B cell (primary cell): ENCODE data around the gene ANKRD11. TPM values are rescaled to one million over a fixed set of nuclear protein-coding genes. Genes with fewer than 3 reads are reported as not detected.

Source experiments
- ATAC-seq: fragments of 200-7000 bp; cut with Tn5 transposase; one replicate; pipeline ENCODE4 v1.10.0; 2021; ENCODE audit warnings: low read depth, mild to moderate bottlenecking, moderate number of reproducible peaks, moderate library complexity
- CTCF ChIA-PET: fragments of 350-600 bp; sonication (Branson Sonifier 250); formaldehyde crosslinking; loops from one replicate; lab custom pipeline; 2021; ENCODE audit warnings: antibody characterized with exemption, inconsistent platforms; lab: Charles Lee
- POLR2A ChIA-PET: fragments of 350-600 bp; sonication (Branson Sonifier 250); formaldehyde crosslinking; loops from one replicate; lab custom pipeline; 2021; ENCODE audit warnings: antibody characterized with exemption; lab: Charles Lee
- DNase-seq: peaks from one replicate; pipeline ENCODE4 v3.0.0; 2013
- H2AFZ ChIP-seq: 2 replicates; pipeline ENCODE4 v1.6.1; 2012; ENCODE audit warnings: mild to moderate bottlenecking, low read depth, low read length; ENCODE audit not compliant: insufficient read depth, poor library complexity, severe bottlenecking
- H3K27ac ChIP-seq, 2 donors: 1 replicate in 1 of 2; 2 replicates in 1 of 2; pipeline ENCODE4 v1.5.1; 2012 to 2013; ENCODE audit warnings: low read length in 2 of 2, mild to moderate bottlenecking in 2 of 2, moderate library complexity in 1 of 2
- H3K27me3 ChIP-seq, 4 experiments: fragments of 200-600 bp in 1 of 4; sonication (generic) in 1 of 4; replicated peaks in 1 of 4; 1 replicate in 2 of 4; 2 replicates in 2 of 4; pipeline versions ENCODE4 v1.6.1 to v1.7.0; 2013 to 2016; ENCODE audit warnings: low read length in 3 of 4, mild to moderate bottlenecking in 2 of 4, mixed read lengths in 1 of 4, moderate library complexity in 1 of 4; ENCODE audit not compliant: insufficient read depth in 4 of 4, control insufficient read depth in 3 of 4; ENCODE audit errors: control extremely low read depth in 1 of 4
- H3K36me3 ChIP-seq, 2 experiments: replicated peaks in 1 of 2; 1 replicate in 1 of 2; 2 replicates in 1 of 2; pipeline versions ENCODE4 v1.6.1 to v1.7.1; 2013; ENCODE audit warnings: low read length in 1 of 2; ENCODE audit not compliant: insufficient read depth in 2 of 2, control insufficient read depth in 1 of 2; ENCODE audit errors: control extremely low read depth in 1 of 2, extremely low read depth in 1 of 2
- H3K4me1 ChIP-seq, 2 donors: fragments of 200-600 bp in 1 of 2; sonication (generic) in 1 of 2; 1 replicate in 1 of 2; 2 replicates in 1 of 2; pipeline versions ENCODE4 v1.5.1 to v1.6.1; 2013 to 2017; ENCODE audit warnings: low read length in 2 of 2; ENCODE audit not compliant: control insufficient read depth in 2 of 2, insufficient read depth in 2 of 2
- H3K4me2 ChIP-seq: replicated peaks from 2 replicates; pipeline ENCODE3; 2012; ENCODE audit warnings: mild to moderate bottlenecking, low read depth, low read length; ENCODE audit not compliant: poor library complexity, severe bottlenecking
- H3K4me3 ChIP-seq, 5 experiments: fragments of 200-600 bp in 1 of 5; sonication (generic) in 1 of 5; 1 replicate in 3 of 5; 2 replicates in 2 of 5; pipeline versions ENCODE4 v1.5.1 to v1.7.0; 2011 to 2016; ENCODE audit warnings: low read length in 4 of 5, mild to moderate bottlenecking in 4 of 5, low read depth in 2 of 5, control low read depth in 1 of 5, moderate library complexity in 1 of 5; ENCODE audit not compliant: insufficient read depth in 1 of 5; ENCODE audit errors: control extremely low read depth in 1 of 5, extremely low read depth in 1 of 5
- H3K79me2 ChIP-seq: fragments of 200-600 bp; sonication (generic); one replicate; pipeline ENCODE4 v1.6.0; 2016; ENCODE audit warnings: low read length; ENCODE audit not compliant: control insufficient read depth, insufficient read depth
- H3K9ac ChIP-seq: fragments of 200-600 bp; sonication (generic); 2 replicates; pipeline ENCODE4 v1.6.1; 2017; ENCODE audit warnings: mild to moderate bottlenecking, low read length, moderate library complexity
- H3K9me3 ChIP-seq, 3 donors: one replicate each; pipeline versions ENCODE4 v1.6.1 to v1.7.1; 2013; ENCODE audit warnings: low read length in 2 of 3; ENCODE audit not compliant: control insufficient read depth in 2 of 3, insufficient read depth in 1 of 3; ENCODE audit errors: control extremely low read depth in 1 of 3
- H4K20me1 ChIP-seq: 2 replicates; pipeline ENCODE4 v1.6.0; 2012; ENCODE audit warnings: mild to moderate bottlenecking, low read length; ENCODE audit not compliant: insufficient read depth, control insufficient read depth, poor library complexity, severe bottlenecking
- H3K27ac Mint-ChIP-seq: one replicate; pipeline ENCODE4 v1.8.0; 2021; ENCODE audit warnings: mixed read lengths
- H3K27me3 Mint-ChIP-seq: one replicate; pipeline ENCODE4 v1.8.0; 2021; ENCODE audit warnings: mixed read lengths
- H3K4me1 Mint-ChIP-seq: one replicate; pipeline ENCODE4 v1.8.0; 2021; ENCODE audit warnings: mixed read lengths
- H3K4me3 Mint-ChIP-seq: one replicate; pipeline ENCODE4 v1.8.0; 2021; ENCODE audit warnings: mixed read lengths
- H3K9me3 Mint-ChIP-seq: one replicate; pipeline ENCODE4 v1.8.0; 2022; ENCODE audit warnings: mixed read lengths; ENCODE audit not compliant: insufficient read depth
- EZH2 ChIP-seq: IDR thresholded peaks from 2 replicates; pipeline ENCODE4 v1.6.1; 2012; ENCODE audit warnings: borderline replicate concordance, low read depth, mild to moderate bottlenecking, moderate library complexity, low read length; ENCODE audit not compliant: insufficient read depth, poor library complexity, severe bottlenecking
- WGBS: methylation state at CpG from one replicate; pipeline ENCODE4 v1.1.5; 2013; ENCODE audit warnings: missing lambda C conversion rate; ENCODE audit not compliant: insufficient coverage; 5-methylcytosine and 5-hydroxymethylcytosine counted together
- intact Hi-C: fragments of 100-400 bp; cut with micrococcal nuclease; formaldehyde crosslinking; loops from one replicate; pipeline ENCODE4 v1.10.0; 2022
- polyA plus RNA-seq: library from polyadenylated mRNA; depleted of rRNA; stranded (reverse); fragments of >200 nt; gene quantifications from 2 replicates; pipeline ENCODE4 v1.2.3, GENCODE V29; 2012
- total RNA-seq, 2 donors: library from RNA; stranded (reverse); fragments of 120-200 nt in 1 of 2; gene quantifications; 1 replicate in 1 of 2; 2 replicates in 1 of 2; pipeline versions ENCODE4 v1.2.3 to v1.2.4, GENCODE V29; 2013 to 2022
- TF ChIP-seq, protein P1 (sequence below): fragments of 200-600 bp; IDR thresholded peaks from one replicate; pipeline ENCODE4 v1.8.0; 2022; ENCODE audit warnings: antibody characterized with exemption, mild to moderate bottlenecking

The ANKRD11 gene
- total and polyA plus RNA-seq, 2 donors (not counting 1 experiment from before 2014, with no cell fraction given): 67.9 to 314 TPM

DNA sequence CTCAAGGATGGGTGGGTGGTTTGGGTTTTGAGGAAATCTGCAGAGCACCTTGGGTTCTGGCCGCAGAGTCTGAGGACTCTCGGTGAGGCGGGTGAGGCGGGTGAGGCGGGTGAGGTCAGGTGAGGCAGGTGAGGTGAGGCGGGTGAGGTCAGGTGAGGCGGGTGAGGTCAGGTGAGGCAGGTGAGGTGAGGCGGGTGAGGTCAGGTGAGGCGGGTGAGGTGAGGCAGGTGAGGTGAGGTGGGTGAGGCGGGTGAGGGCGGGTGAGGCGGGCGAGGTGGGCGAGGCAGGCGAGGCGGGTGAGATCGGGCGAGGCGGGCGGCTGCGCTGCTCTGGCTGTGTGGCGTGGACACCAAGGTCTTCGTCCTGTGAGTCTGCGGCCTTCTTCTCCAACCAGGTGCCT, 46.0 kb upstream of the ANKRD11 start:
- Mint-ChIP-seq H3K4me1 (peaks cover 22% of the 10 kb centered on the region), H3K27ac (no peak overlapping the region), H3K4me3 (no peak overlapping the region), H3K27me3 (no peaks in the 10 kb centered on the region), H3K9me3 (no peaks in the 10 kb centered on the region)
- no peak overlapping the region for H2AFZ ChIP-seq
- peaks cover 0 to 42% of the 10 kb centered on the region in 2 experiments for H3K36me3 ChIP-seq
- CTCF ChIA-PET: no interaction called here
- H3K27ac ChIP-seq: no peak overlapping the region
- intact Hi-C loops: no loop called here
- DNase-seq (no peak), ATAC-seq (no peak)
- H3K4me3 ChIP-seq: no peak overlapping the region
- peaks cover 49% of the 10 kb centered on the region for H3K79me2 ChIP-seq
- no peak overlapping the region for H3K4me2 ChIP-seq
- 100% methylated on average over 11 of the region's 24 CpGs for WGBS
- peaks cover 32% of the 10 kb centered on the region for H4K20me1 ChIP-seq
- H3K27me3 ChIP-seq: no peaks in the 10 kb centered on the region
- H3K9ac ChIP-seq: no peak overlapping the region
- no peak for TF ChIP-seq EZH2
- TF ChIP-seq, protein P1, sequence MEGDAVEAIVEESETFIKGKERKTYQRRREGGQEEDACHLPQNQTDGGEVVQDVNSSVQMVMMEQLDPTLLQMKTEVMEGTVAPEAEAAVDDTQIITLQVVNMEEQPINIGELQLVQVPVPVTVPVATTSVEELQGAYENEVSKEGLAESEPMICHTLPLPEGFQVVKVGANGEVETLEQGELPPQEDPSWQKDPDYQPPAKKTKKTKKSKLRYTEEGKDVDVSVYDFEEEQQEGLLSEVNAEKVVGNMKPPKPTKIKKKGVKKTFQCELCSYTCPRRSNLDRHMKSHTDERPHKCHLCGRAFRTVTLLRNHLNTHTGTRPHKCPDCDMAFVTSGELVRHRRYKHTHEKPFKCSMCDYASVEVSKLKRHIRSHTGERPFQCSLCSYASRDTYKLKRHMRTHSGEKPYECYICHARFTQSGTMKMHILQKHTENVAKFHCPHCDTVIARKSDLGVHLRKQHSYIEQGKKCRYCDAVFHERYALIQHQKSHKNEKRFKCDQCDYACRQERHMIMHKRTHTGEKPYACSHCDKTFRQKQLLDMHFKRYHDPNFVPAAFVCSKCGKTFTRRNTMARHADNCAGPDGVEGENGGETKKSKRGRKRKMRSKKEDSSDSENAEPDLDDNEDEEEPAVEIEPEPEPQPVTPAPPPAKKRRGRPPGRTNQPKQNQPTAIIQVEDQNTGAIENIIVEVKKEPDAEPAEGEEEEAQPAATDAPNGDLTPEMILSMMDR: no peak
- H3K4me1 ChIP-seq: peaks cover 23 to 24% of the 10 kb centered on the region in 2 donors
- POLR2A ChIA-PET: no interaction called here
- no peaks in the 10 kb centered on the region for H3K9me3 ChIP-seq

DNA sequence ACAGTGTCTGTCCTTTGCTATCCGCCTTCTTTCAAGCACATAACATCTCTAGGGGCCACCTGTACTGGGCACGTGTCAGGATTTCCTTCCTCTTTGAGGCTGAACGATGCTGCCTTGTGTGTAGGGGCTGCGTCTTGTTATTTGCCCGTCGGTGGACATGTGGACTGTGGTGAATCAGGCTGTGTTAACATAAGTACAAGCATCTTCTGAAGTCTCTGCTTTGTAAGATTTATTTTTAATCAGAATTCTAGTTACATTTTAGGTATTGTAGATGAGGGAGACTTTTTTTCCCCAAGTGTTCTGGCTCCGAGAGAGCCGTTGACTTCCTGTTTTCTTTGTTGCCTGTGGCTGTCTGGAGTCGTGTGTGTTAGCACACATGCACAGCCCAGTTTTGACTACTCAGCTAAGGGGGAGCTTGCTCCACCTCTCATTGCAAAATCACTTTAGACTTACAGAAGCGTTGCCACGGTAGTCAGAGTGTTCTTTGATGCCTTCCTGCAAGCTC, 43.9 kb upstream of the ANKRD11 start:
- Histone ChIP-seq H4K20me1 (peaks cover 32% of the 10 kb centered on the region), H2AFZ (peak overlapping the region; percentile 36), H3K79me2 (peaks cover 56% of the 10 kb centered on the region), H3K9ac (peak overlapping the region; percentile 15), H3K27me3 (no peaks in the 10 kb centered on the region), H3K4me1 (peaks cover 23 to 24% of the 10 kb centered on the region in 2 donors), H3K27ac (peak overlapping the region; percentile 43 to 81), H3K4me2 (peak overlapping the region; percentile 70), H3K4me3 (peak overlapping the region in 4 of 5 experiments; percentile 13 to 39 (median 22)), H3K9me3 (no peaks in the 10 kb centered on the region), H3K36me3 (peaks cover 3 to 47% of the 10 kb centered on the region in 2 experiments)
- POLR2A ChIA-PET: interaction anchor here (0.5 to 1.9 kb wide), 3 partner anchors 9 to 128 kb away, joined by 3 to 6 read pairs (median 5); no protein-coding TSS in a partner anchor
- 2% methylated on average over 5 of the region's 11 CpGs for WGBS
- peak; percentile 91 for ATAC-seq
- Mint-ChIP-seq H3K4me1 (peaks cover 22% of the 10 kb centered on the region), H3K27ac (peak overlapping the region; percentile 88), H3K4me3 (peak overlapping the region; percentile 80), H3K9me3 (no peaks in the 10 kb centered on the region), H3K27me3 (no peaks in the 10 kb centered on the region)
- CTCF ChIA-PET: interaction anchor here (0.5 to 1.8 kb wide), 3 partner anchors 9 to 108 kb away, joined by 3 to 4 read pairs (median 4); no protein-coding TSS in a partner anchor
- TF ChIP-seq, protein P1: no peak
- TF ChIP-seq EZH2: no peak
- peak; percentile 82 for DNase-seq
- intact Hi-C loops: loop anchor here (1.0 to 2.0 kb wide), 3 partner anchors 26 to 46 kb away; partner anchors contain the start of genes RPL13 and SPG7
